Neural progenitor cell (in vitro differentiated cells): Measurements from ENCODE around the gene RERE. TPM values are rescaled to one million over a fixed set of nuclear protein-coding genes. Genes with fewer than 3 reads are reported as not detected.
A peak's percentile ranks its signal among the peaks of the same experiment; 100 is the strongest.

Experiments used
- DNase-seq: peaks from one replicate; pipeline ENCODE4 v3.0.0-alpha.2; 2016; ENCODE audit warnings: low spot score
- H2AFZ ChIP-seq: fragments of 200-600 bp; sonication (generic); replicated peaks from 2 replicates; pipeline ENCODE4 v1.6.1; 2016; ENCODE audit warnings: antibody characterized with exemption
- H3F3A ChIP-seq: fragments of 200-600 bp; sonication (generic); 2 replicates; pipeline ENCODE4 v1.6.1; 2016; ENCODE audit warnings: antibody characterized with exemption, low read depth
- H3K27ac ChIP-seq: fragments of 200-600 bp; sonication (generic); 2 replicates; pipeline ENCODE4 v1.5.1; 2016; ENCODE audit warnings: mild to moderate bottlenecking
- H3K27me3 ChIP-seq: fragments of 200-600 bp; sonication (generic); 2 replicates; pipeline ENCODE4 v1.6.1; 2016; ENCODE audit warnings: mild to moderate bottlenecking, moderate library complexity
- H3K36me3 ChIP-seq: fragments of 200-600 bp; sonication (generic); 2 replicates; pipeline ENCODE4 v1.5.1; 2016
- H3K4me1 ChIP-seq: fragments of 200-600 bp; sonication (generic); 2 replicates; pipeline ENCODE4 v1.6.1; 2016; ENCODE audit warnings: mixed run types
- H3K4me2 ChIP-seq: fragments of 200-600 bp; sonication (generic); 2 replicates; pipeline ENCODE4 v1.6.1; 2016
- H3K4me3 ChIP-seq: fragments of 200-600 bp; sonication (generic); 2 replicates; pipeline ENCODE4 v1.5.1; 2016
- H3K79me2 ChIP-seq: fragments of 200-600 bp; sonication (generic); 2 replicates; pipeline ENCODE4 v1.6.1; 2016; ENCODE audit warnings: low read depth
- H3K9ac ChIP-seq: fragments of 200-600 bp; sonication (generic); 2 replicates; pipeline ENCODE4 v1.6.1; 2016
- H3K9me3 ChIP-seq: fragments of 200-600 bp; sonication (generic); 2 replicates; pipeline ENCODE4 v1.5.1; 2016; ENCODE audit warnings: low read depth
- H4K20me1 ChIP-seq: fragments of 200-600 bp; sonication (generic); 2 replicates; pipeline ENCODE4 v1.6.1; 2016; ENCODE audit warnings: low read depth
- H3K27ac Mint-ChIP-seq: 3 replicates; pipeline ENCODE4 v1.8.0; 2021; ENCODE audit warnings: mixed read lengths
- H3K27me3 Mint-ChIP-seq: 2 replicates; pipeline ENCODE4 v1.8.0; 2022; ENCODE audit warnings: low read depth, mild to moderate bottlenecking, inconsistent platforms, moderate library complexity, mixed read lengths; ENCODE audit not compliant: insufficient read depth
- H3K36me3 Mint-ChIP-seq: 3 replicates; pipeline ENCODE4 v1.8.0; 2021; ENCODE audit warnings: mixed read lengths
- H3K4me1 Mint-ChIP-seq: 3 replicates; pipeline ENCODE4 v1.8.0; 2021; ENCODE audit warnings: mixed read lengths
- H3K4me3 Mint-ChIP-seq: 3 replicates; pipeline ENCODE4 v1.8.0; 2021; ENCODE audit warnings: mild to moderate bottlenecking, moderate library complexity, mixed read lengths
- H3K9me3 Mint-ChIP-seq: 3 replicates; pipeline ENCODE4 v1.8.0; 2020; ENCODE audit warnings: mixed read lengths
- CTCF ChIP-seq: fragments of 200-600 bp; sonication (generic); IDR thresholded peaks from 2 replicates; pipeline ENCODE4 v1.5.1; 2017; ENCODE audit warnings: antibody characterized with exemption, mild to moderate bottlenecking
- EZH2 ChIP-seq: fragments of 200-600 bp; sonication (generic); IDR thresholded peaks from 2 replicates; pipeline ENCODE4 v1.6.1; 2017; ENCODE audit warnings: antibody characterized with exemption, mild to moderate bottlenecking, moderate library complexity
- EZH2phosphoT487 ChIP-seq: fragments of 200-600 bp; sonication (generic); IDR thresholded peaks from 2 replicates; pipeline ENCODE4 v1.6.1; 2017; ENCODE audit warnings: antibody characterized with exemption
- total RNA-seq: library from RNA; depleted of rRNA; stranded (reverse); fragments of >200 nt; gene quantifications from 2 replicates; pipeline ENCODE4 v1.2.3, GENCODE V29; 2015; ENCODE audit warnings: low replicate concordance

Gene RERE
- total RNA-seq, 1 donor from 2014 or later: 29.8 TPM

GRCh38 chr1:8702850-8703810 lies 114.3 kb downstream of the RERE start:
- Histone ChIP-seq H3K4me1 (peaks cover 49% of the 10 kb centered on the region), H3K9me3 (no peaks in the 10 kb centered on the region), H3K4me2 (peak overlapping the region; percentile 97), H3F3A (peaks cover 40% of the 10 kb centered on the region), H4K20me1 (peaks cover 82% of the 10 kb centered on the region), H3K9ac (peak overlapping the region; percentile 27), H3K27ac (peak overlapping the region; percentile 87), H2AFZ (no peak overlapping the region), H3K79me2 (peaks cover 96% of the 10 kb centered on the region), H3K36me3 (no peaks in the 10 kb centered on the region), H3K4me3 (peak overlapping the region; percentile 67), H3K27me3 (no peaks in the 10 kb centered on the region)
- TF ChIP-seq EZH2phosphoT487 (no peak), EZH2 (no peak), CTCF (no peak)
- peak overlapping the region; percentile 96 for H3K27ac Mint-ChIP-seq
- H3K36me3 Mint-ChIP-seq: peaks cover 4% of the 10 kb centered on the region
- no peaks in the 10 kb centered on the region for H3K27me3 Mint-ChIP-seq
- no peaks in the 10 kb centered on the region for H3K9me3 Mint-ChIP-seq
- peak overlapping the region; percentile 90 for H3K4me3 Mint-ChIP-seq
- peaks cover 65% of the 10 kb centered on the region for H3K4me1 Mint-ChIP-seq
- peak; percentile 97 for DNase-seq

GRCh38 chr1:8702472-8702849 lies 115.0 kb downstream of the RERE start:
- TF ChIP-seq EZH2 (no peak), EZH2phosphoT487 (no peak), CTCF (no peak)
- peaks cover 60% of the 10 kb centered on the region for H3K4me1 Mint-ChIP-seq

GRCh38 chr1:8701794-8702471 lies 115.5 kb downstream of the RERE start:
- Histone ChIP-seq H3K36me3 (no peaks in the 10 kb centered on the region), H3K4me3 (peak overlapping the region; percentile 67), H3K9ac (peak overlapping the region; percentile 27), H3K9me3 (no peaks in the 10 kb centered on the region), H3K4me2 (peak overlapping the region; percentile 97), H3K27ac (peak overlapping the region; percentile 87), H3F3A (peaks cover 38% of the 10 kb centered on the region), H3K27me3 (no peaks in the 10 kb centered on the region), H2AFZ (no peak overlapping the region), H4K20me1 (peaks cover 83% of the 10 kb centered on the region), H3K4me1 (peaks cover 44% of the 10 kb centered on the region), H3K79me2 (peaks cover 96% of the 10 kb centered on the region)
- Mint-ChIP-seq H3K9me3 (peaks cover 3% of the 10 kb centered on the region), H3K4me1 (peaks cover 55% of the 10 kb centered on the region), H3K27ac (peak overlapping the region; percentile 91), H3K36me3 (peaks cover 8% of the 10 kb centered on the region), H3K27me3 (no peaks in the 10 kb centered on the region), H3K4me3 (peak overlapping the region; percentile 90)
- TF ChIP-seq CTCF: no peak
- no peak for TF ChIP-seq EZH2phosphoT487
- no peak for TF ChIP-seq EZH2
- DNase-seq: peak; percentile 61

More at GRCh38 chr1:8702472-8702849, 115.0 kb downstream of the RERE start:
- Mint-ChIP-seq H3K9me3 (peaks cover 2% of the 10 kb centered on the region), H3K27me3 (no peaks in the 10 kb centered on the region), H3K36me3 (peaks cover 6% of the 10 kb centered on the region), H3K4me3 (peak overlapping the region; percentile 90), H3K27ac (peak overlapping the region; percentile 96)
- no peaks in the 10 kb centered on the region for H3K27me3 ChIP-seq
- H3K36me3 ChIP-seq: no peaks in the 10 kb centered on the region
- no peak for DNase-seq
- peak overlapping the region; percentile 87 for H3K27ac ChIP-seq
- no peak overlapping the region for H2AFZ ChIP-seq
- H4K20me1 ChIP-seq: peaks cover 84% of the 10 kb centered on the region
- peak overlapping the region; percentile 97 for H3K4me2 ChIP-seq
- H3K4me1 ChIP-seq: peaks cover 50% of the 10 kb centered on the region
- no peaks in the 10 kb centered on the region for H3K9me3 ChIP-seq
- H3F3A ChIP-seq: peaks cover 37% of the 10 kb centered on the region
- peaks cover 96% of the 10 kb centered on the region for H3K79me2 ChIP-seq
- H3K4me3 ChIP-seq: peak overlapping the region; percentile 67
- peak overlapping the region; percentile 27 for H3K9ac ChIP-seq
